Ectodermal cell (in vitro differentiated cells): ENCODE measurements around the gene SIGLECL1. TPM values are rescaled to one million over a fixed set of nuclear protein-coding genes. Genes with fewer than 3 reads are reported as not detected.
"Not testable (repeated sequence)": the region's sequence is repeated elsewhere in the genome, so short reads cannot be mapped to it uniquely, and the experiment has no call there.

Experiments used
- H3K27ac ChIP-seq: 2 replicates; pipeline ENCODE4 v1.7.0; 2013; ENCODE audit warnings: mild to moderate bottlenecking, low read depth, low read length; ENCODE audit not compliant: insufficient read depth, poor library complexity, severe bottlenecking
- H3K27me3 ChIP-seq: 2 replicates; pipeline ENCODE4 v1.7.0; 2013; ENCODE audit warnings: mild to moderate bottlenecking, low read length; ENCODE audit not compliant: insufficient read depth, control insufficient read depth, poor library complexity, severe bottlenecking
- H3K36me3 ChIP-seq: one replicate; pipeline ENCODE4 v1.7.0; 2013; ENCODE audit warnings: low read length; ENCODE audit not compliant: control insufficient read depth, insufficient read depth
- H3K4me1 ChIP-seq: one replicate; pipeline ENCODE4 v1.7.0; 2013; ENCODE audit warnings: low read length; ENCODE audit not compliant: control insufficient read depth, insufficient read depth
- H3K4me3 ChIP-seq: 2 replicates; pipeline ENCODE4 v1.7.0; 2013; ENCODE audit warnings: low read depth, low read length, control low read depth; ENCODE audit not compliant: insufficient read depth
- H3K9me3 ChIP-seq: 2 replicates; pipeline ENCODE4 v1.7.0; 2013; ENCODE audit warnings: mild to moderate bottlenecking, low read length, moderate library complexity; ENCODE audit not compliant: control insufficient read depth
- WGBS, 2 experiments: methylation state at CpG; one replicate each; pipeline ENCODE4 v1.1.7; 2013; ENCODE audit warnings: missing lambda C conversion rate in 2 of 2; 5-methylcytosine and 5-hydroxymethylcytosine counted together
- polyA plus RNA-seq, 4 experiments: library from polyadenylated mRNA; stranded (reverse); fragments of 50-300 nt; gene quantifications; one replicate each; pipeline ENCODE4 v1.2.3, GENCODE V29; 2013

The SIGLECL1 gene
- polyA plus RNA-seq (2013, experiment 1 of 4), result not detected
- not detected for polyA plus RNA-seq (2013, experiment 2 of 4)
- not detected for polyA plus RNA-seq (2013, experiment 3 of 4)
- polyA plus RNA-seq (2013, experiment 4 of 4), result not detected

GRCh38 chr19:51250786-51251467 is at the start of gene SIGLECL1:
TSS of gene SIGLECL1 (plus strand) at chr19:51251080. CDS start at chr19:51264073, 12,993 bp downstream.
- WGBS, 2 experiments, result 94 to 95% methylated on average over 23 of the region's 23 CpGs
- Histone ChIP-seq H3K27ac (no peak within 1 kb of the TSS), H3K4me1 (no peaks in the 10 kb centered on the region), H3K36me3 (no peaks in the 10 kb centered on the region), H3K27me3 (no peaks in the 10 kb centered on the region), H3K9me3 (no peaks in the 10 kb centered on the region), H3K4me3 (no peak within 1 kb of the TSS)

- WGBS, 2 experiments, result 63 to 89% methylated on average over 4 to 5 of the region's 5 CpGs
- no peaks in the 10 kb centered on the region for H3K4me1 ChIP-seq
- no peaks in the 10 kb centered on the region for H3K9me3 ChIP-seq
These were observed 49.2 kb upstream of the SIGLECL1 start for GRCh38 chr19:51201712-51202111.

GRCh38 chr19:51203916-51204315 is 47.0 kb upstream of the SIGLECL1 start:
- H3K27ac ChIP-seq, result no peak overlapping the region
- WGBS, 2 experiments, result 96 to 100% methylated on average over 3 of the region's 3 CpGs

More at GRCh38 chr19:51201712-51202111, 49.2 kb upstream of the SIGLECL1 start:
- Histone ChIP-seq H3K27ac (no peak overlapping the region), H3K36me3 (no peaks in the 10 kb centered on the region), H3K4me3 (no peak overlapping the region), H3K27me3 (no peaks in the 10 kb centered on the region)

DNA sequence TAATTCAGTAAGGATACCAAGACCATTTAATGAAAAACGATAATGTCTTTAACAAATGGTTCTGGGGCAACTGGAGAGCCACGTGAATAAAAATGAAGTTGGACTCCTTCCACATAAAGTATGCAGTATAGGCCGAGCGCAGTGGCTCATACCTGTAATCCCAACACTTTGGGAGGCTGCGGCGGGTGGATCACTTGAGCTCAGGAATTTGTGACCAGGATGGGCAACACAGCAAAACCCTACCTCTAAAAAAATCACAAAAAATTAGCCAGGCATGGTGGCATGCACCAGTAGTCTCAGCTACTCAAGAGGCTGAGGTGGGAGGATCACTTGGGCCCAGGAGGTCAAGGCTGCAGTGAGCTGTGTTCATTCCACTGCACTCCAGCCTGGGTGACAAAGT is 46.6 kb upstream of the SIGLECL1 start:
- H3K9me3 ChIP-seq, result no peaks in the 10 kb centered on the region
- H3K36me3 ChIP-seq, result no peaks in the 10 kb centered on the region
- 88 to 91% methylated on average over 6 of the region's 6 CpGs for WGBS, 2 experiments
- H3K4me3 ChIP-seq, result no peak overlapping the region
- no peaks in the 10 kb centered on the region for H3K27me3 ChIP-seq
- H3K4me1 ChIP-seq, result no peaks in the 10 kb centered on the region
- no peak overlapping the region for H3K27ac ChIP-seq

More at GRCh38 chr19:51203916-51204315, 47.0 kb upstream of the SIGLECL1 start:
- H3K36me3 ChIP-seq, result no peaks in the 10 kb centered on the region
- no peaks in the 10 kb centered on the region for H3K4me1 ChIP-seq
- no peaks in the 10 kb centered on the region for H3K27me3 ChIP-seq
- H3K9me3 ChIP-seq, result no peaks in the 10 kb centered on the region
- no peak overlapping the region for H3K4me3 ChIP-seq

GRCh38 chr19:51207747-51208146 is 43.1 kb upstream of the SIGLECL1 start:
- no peak overlapping the region for H3K4me3 ChIP-seq
- H3K4me1 ChIP-seq, result no peaks in the 10 kb centered on the region
- 86 to 91% methylated on average over 2 of the region's 2 CpGs for WGBS, 2 experiments
- H3K36me3 ChIP-seq, result no peaks in the 10 kb centered on the region
- H3K9me3 ChIP-seq, result no peaks in the 10 kb centered on the region
- H3K27me3 ChIP-seq, result no peaks in the 10 kb centered on the region
- no peak overlapping the region for H3K27ac ChIP-seq

- WGBS, 2 experiments, result 90 to 95% methylated on average over 5 to 6 of the region's 6 CpGs
- Histone ChIP-seq H3K36me3 (no peaks in the 10 kb centered on the region), H3K27ac (no peak overlapping the region), H3K27me3 (no peaks in the 10 kb centered on the region), H3K4me3 (no peak overlapping the region), H3K9me3 (no peaks in the 10 kb centered on the region), H3K4me1 (no peaks in the 10 kb centered on the region)
These were observed 40.6 kb upstream of the SIGLECL1 start for GRCh38 chr19:51210191-51210784.

- not testable (repeated sequence) for H3K4me3 ChIP-seq
These were observed 40.0 kb upstream of the SIGLECL1 start for GRCh38 chr19:51210874-51211361.

GRCh38 chr19:51211833-51212232 is 39.0 kb upstream of the SIGLECL1 start:
- Histone ChIP-seq H3K27me3 (no peaks in the 10 kb centered on the region), H3K4me1 (no peaks in the 10 kb centered on the region), H3K27ac (no peak overlapping the region), H3K36me3 (no peaks in the 10 kb centered on the region), H3K9me3 (no peaks in the 10 kb centered on the region), H3K4me3 (no peak overlapping the region)
- WGBS, 2 experiments, result 90 to 92% methylated on average over 9 of the region's 9 CpGs

More at GRCh38 chr19:51210874-51211361, 40.0 kb upstream of the SIGLECL1 start:
- H3K36me3 ChIP-seq, H3K9me3 ChIP-seq, H3K27me3 ChIP-seq, H3K4me1 ChIP-seq, H3K27ac ChIP-seq: not testable (repeated sequence)
- WGBS, 2 experiments, result 83 to 84% methylated on average over 13 of the region's 13 CpGs

DNA sequence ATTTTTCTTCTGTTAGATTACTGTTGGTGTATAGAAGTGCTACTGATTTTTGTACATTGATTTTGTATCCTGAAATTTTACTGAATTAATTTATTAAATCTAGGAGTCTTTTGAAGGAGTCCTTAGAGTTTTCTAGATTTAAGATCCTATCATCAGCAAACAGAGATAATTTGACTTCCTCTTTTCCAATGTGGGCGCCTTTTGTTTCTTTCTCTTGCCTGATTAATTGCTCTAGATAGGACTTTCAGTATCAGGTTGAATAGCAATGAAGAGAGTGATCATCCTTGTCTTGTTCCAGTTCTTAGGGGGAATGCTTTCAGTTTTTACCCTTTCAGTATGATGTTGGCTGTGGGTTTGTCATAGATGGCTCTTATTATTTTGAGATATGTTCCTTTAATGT is 31.6 kb upstream of the SIGLECL1 start:
- Histone ChIP-seq H3K36me3 (no peaks in the 10 kb centered on the region), H3K9me3 (no peaks in the 10 kb centered on the region), H3K27ac (no peak overlapping the region), H3K27me3 (no peaks in the 10 kb centered on the region), H3K4me3 (no peak overlapping the region), H3K4me1 (no peaks in the 10 kb centered on the region)
- 80 to 88% methylated on average over 1 of the region's 1 CpG for WGBS, 2 experiments

DNA sequence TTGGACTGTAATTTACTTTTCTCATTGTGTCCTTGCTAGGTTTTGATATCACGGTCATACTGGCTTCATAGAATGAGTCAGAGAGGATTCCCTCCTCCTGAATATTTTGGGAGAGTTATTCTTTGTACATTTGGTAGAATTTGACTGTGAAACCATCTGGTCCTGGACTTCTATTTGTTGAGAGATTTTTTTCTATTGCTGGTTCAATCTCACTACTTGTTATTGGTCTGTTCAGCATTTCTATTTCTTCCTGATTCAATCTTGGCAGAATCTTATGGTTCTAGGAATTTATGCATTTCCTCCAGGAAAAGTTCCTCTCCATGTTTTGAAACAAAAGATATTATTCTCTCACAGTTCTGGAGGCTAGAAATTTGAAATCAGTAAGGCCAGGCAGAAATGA is 30.9 kb upstream of the SIGLECL1 start:
- H3K4me3 ChIP-seq, result no peak overlapping the region
- no peaks in the 10 kb centered on the region for H3K9me3 ChIP-seq
- no peaks in the 10 kb centered on the region for H3K4me1 ChIP-seq
- no peaks in the 10 kb centered on the region for H3K36me3 ChIP-seq
- WGBS, 2 experiments, result 83 to 85% methylated on average over 1 of the region's 1 CpG
- H3K27me3 ChIP-seq, result no peaks in the 10 kb centered on the region
- no peak overlapping the region for H3K27ac ChIP-seq
